Measurements from ENCODE around the gene FHIT. TPM values are rescaled to one million over a fixed set of nuclear protein-coding genes. Genes with fewer than 3 reads are reported as not detected.

FHIT gene
- polyA plus RNA-seq, 1 experiment, result 0.11 TPM

DNA sequence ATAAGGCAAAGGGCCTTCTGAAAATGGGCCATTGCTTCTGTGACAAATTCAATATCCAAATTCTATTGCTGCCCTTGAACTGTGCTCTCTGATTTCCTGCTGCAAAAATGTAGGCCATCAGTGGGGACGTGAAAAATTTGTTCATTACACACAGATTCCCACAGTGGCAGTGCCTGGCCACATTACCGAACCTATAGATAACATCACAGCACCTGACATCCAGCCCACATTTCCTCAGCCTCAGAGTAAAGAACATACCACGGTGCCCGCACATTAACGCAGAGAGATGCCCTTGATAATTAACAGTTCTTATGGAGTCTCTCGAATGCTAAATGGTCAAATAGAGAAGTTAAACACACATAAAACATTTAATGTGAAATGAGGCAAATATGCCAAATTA lies 1269.9 kb downstream of the FHIT start:
- Histone ChIP-seq H3K27me3 (ENCODE audit: control insufficient read depth, insufficient read depth, low read length) (no peaks in the 10 kb centered on the region), H3K36me3 (ENCODE audit: control insufficient read depth, insufficient read depth, low read length) (no peaks in the 10 kb centered on the region), H3K4me3 (ENCODE audit: low read depth, low read length) (no peak overlapping the region)
- TF ChIP-seq, protein P1, sequence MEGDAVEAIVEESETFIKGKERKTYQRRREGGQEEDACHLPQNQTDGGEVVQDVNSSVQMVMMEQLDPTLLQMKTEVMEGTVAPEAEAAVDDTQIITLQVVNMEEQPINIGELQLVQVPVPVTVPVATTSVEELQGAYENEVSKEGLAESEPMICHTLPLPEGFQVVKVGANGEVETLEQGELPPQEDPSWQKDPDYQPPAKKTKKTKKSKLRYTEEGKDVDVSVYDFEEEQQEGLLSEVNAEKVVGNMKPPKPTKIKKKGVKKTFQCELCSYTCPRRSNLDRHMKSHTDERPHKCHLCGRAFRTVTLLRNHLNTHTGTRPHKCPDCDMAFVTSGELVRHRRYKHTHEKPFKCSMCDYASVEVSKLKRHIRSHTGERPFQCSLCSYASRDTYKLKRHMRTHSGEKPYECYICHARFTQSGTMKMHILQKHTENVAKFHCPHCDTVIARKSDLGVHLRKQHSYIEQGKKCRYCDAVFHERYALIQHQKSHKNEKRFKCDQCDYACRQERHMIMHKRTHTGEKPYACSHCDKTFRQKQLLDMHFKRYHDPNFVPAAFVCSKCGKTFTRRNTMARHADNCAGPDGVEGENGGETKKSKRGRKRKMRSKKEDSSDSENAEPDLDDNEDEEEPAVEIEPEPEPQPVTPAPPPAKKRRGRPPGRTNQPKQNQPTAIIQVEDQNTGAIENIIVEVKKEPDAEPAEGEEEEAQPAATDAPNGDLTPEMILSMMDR (IDR thresholded peaks at IDR 0.05; ENCODE audit: insufficient read depth, low read depth, low read length), result no peak
- DNase-seq (ENCODE audit: low read depth), result no peak
- CTCF ChIA-PET, result no interaction called here
- POLR2A ChIA-PET, result no interaction called here

DNA sequence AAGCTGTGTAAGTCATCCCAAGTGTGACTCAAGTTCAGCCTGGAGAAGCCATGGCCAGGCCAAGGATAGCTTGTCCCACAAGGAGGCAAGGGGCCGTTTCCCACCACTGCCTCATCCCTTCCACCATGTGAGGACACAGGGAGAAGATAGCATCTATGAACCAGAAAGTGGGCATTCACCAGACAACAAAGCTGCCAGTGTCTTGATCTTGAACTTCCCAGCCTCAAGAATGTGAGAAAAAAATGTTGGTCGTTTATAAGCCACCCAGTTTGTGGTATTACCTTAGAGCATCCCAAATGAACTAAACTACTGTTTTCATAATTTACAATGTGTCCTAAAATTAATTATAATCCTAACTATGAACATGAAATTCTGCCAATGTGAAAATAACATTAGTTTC lies 1270.7 kb downstream of the FHIT start:
- TF ChIP-seq, protein P1 (IDR thresholded peaks at IDR 0.05; ENCODE audit: insufficient read depth, low read depth, low read length), result no peak
- H3K36me3 ChIP-seq (ENCODE audit: control insufficient read depth, insufficient read depth, low read length), result no peaks in the 10 kb centered on the region
- no peak overlapping the region for H3K4me3 ChIP-seq (ENCODE audit: low read depth, low read length)
- DNase-seq (ENCODE audit: low read depth), result no peak
- POLR2A ChIA-PET, result no interaction called here
- H3K27me3 ChIP-seq (ENCODE audit: control insufficient read depth, insufficient read depth, low read length), result no peaks in the 10 kb centered on the region
- CTCF ChIA-PET, result interaction anchor here (0.7 kb wide), 1 partner anchor 328 kb away, joined by 3 read pairs; no protein-coding TSS in a partner anchor

DNA sequence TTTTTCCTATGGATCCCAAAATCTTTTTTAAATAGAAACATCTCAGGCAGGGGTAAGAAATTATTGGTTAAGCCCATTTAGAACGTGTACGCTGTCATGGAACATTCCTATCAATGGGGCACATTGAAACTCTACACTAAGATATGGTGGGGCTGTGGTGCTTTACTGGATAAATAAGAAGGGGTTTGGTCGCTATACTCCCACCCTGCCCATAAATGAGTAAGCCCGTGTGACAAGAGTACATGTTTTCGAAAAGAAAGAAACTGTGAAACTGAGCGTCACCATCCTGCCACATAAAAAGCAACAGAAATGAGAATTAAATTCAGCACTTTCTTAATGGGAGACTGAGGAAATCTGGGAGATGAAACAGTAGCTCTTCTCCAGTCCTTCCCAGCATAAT lies 1271.7 kb downstream of the FHIT start:
- TF ChIP-seq, protein P1 (IDR thresholded peaks at IDR 0.05; ENCODE audit: insufficient read depth, low read depth, low read length), result no peak
- no peak for DNase-seq (ENCODE audit: low read depth)
- Histone ChIP-seq H3K36me3 (ENCODE audit: control insufficient read depth, insufficient read depth, low read length) (no peaks in the 10 kb centered on the region), H3K4me3 (ENCODE audit: low read depth, low read length) (no peak overlapping the region), H3K27me3 (ENCODE audit: control insufficient read depth, insufficient read depth, low read length) (no peaks in the 10 kb centered on the region)
- POLR2A ChIA-PET, result no interaction called here
- CTCF ChIA-PET, result interaction anchor here (0.8 kb wide), 1 partner anchor 20 kb away, joined by 3 read pairs; no protein-coding TSS in a partner anchor

DNA sequence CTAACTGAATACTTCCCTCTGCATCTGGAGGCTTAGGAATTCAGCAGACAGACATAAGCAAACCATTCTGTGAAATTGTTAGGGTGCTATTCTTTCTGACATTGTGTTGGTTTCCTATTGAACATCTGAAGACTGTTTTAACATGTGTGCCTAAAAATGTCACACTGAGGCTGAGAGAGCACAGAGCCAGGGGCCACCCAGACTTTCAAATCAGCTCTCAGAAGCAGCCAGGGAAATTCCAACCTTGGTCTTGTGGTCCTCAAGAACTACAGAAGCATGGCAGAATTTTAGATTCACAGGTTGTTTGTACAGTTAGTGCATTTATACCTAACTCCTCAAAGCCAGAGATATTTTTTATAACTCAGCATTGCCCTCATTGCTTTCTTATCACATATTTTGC lies 1272.3 kb downstream of the FHIT start:
- no peaks in the 10 kb centered on the region for H3K36me3 ChIP-seq (ENCODE audit: control insufficient read depth, insufficient read depth, low read length)
- TF ChIP-seq, protein P1 (IDR thresholded peaks at IDR 0.05; ENCODE audit: insufficient read depth, low read depth, low read length), result no peak
- no peak for DNase-seq (ENCODE audit: low read depth)
- H3K27me3 ChIP-seq (ENCODE audit: control insufficient read depth, insufficient read depth, low read length), result no peaks in the 10 kb centered on the region
- H3K4me3 ChIP-seq (ENCODE audit: low read depth, low read length), result no peak overlapping the region
- ChIA-PET CTCF (interaction anchor here (0.7 kb wide), 1 partner anchor 519 kb away, joined by 3 read pairs; no protein-coding TSS in a partner anchor), POLR2A (no interaction called here)

DNA sequence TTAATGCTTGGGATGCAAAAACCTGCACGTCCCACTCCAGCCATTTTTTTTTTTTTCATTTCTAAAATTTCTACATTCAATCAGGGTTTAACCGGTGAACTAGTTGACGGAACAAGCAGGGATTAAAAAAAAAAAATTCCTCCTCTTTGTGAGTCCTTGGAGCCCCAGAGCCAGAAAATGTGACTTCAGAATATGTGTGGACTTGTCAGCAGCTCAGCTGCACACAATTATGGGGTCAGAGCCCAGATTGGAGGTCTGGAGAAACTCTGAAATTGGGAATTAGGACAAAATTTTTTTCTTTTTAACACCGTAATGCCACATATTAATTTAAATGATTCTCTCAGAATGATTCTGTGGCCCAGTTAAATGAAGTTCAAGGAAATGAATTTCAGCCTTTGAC lies 1280.5 kb downstream of the FHIT start:
- no peak for DNase-seq (ENCODE audit: low read depth)
- Histone ChIP-seq H3K27me3 (ENCODE audit: control insufficient read depth, insufficient read depth, low read length) (no peaks in the 10 kb centered on the region), H3K36me3 (ENCODE audit: control insufficient read depth, insufficient read depth, low read length) (no peaks in the 10 kb centered on the region), H3K4me3 (ENCODE audit: low read depth, low read length) (no peak overlapping the region)
- ChIA-PET POLR2A (no interaction called here), CTCF (no interaction called here)
- TF ChIP-seq, protein P1 (IDR thresholded peaks at IDR 0.05; ENCODE audit: insufficient read depth, low read depth, low read length), result no peak

Data from BJ (cell line).